Endothelial cell of umbilical vein (primary cell): ENCODE data around the gene ERBB4.

ENCODE experiments used
- EZH2 ChIP-seq: IDR thresholded peaks from 2 replicates; pipeline ENCODE4 v1.6.1; 2012; ENCODE audit warnings: borderline replicate concordance, low read depth, mild to moderate bottlenecking, moderate library complexity, low read length, inconsistent platforms; ENCODE audit not compliant: severe bottlenecking
- FOS ChIP-seq: IDR thresholded peaks from 2 replicates; pipeline ENCODE4 v1.6.1; 2011; ENCODE audit warnings: mild to moderate bottlenecking, low read length, moderate library complexity, borderline replicate concordance; ENCODE audit not compliant: insufficient read depth
- GATA2 ChIP-seq: IDR thresholded peaks from 2 replicates; pipeline ENCODE4 v1.7.0; 2011; ENCODE audit warnings: low read depth, mild to moderate bottlenecking, moderate library complexity, mixed read lengths, low read length; ENCODE audit not compliant: insufficient read length, insufficient read depth
- JUN ChIP-seq: IDR thresholded peaks from 2 replicates; pipeline ENCODE4 v1.6.1; 2011; ENCODE audit warnings: borderline replicate concordance, low read depth; ENCODE audit not compliant: insufficient read length, insufficient read depth
- MAX ChIP-seq: IDR thresholded peaks from 2 replicates; pipeline ENCODE4 v1.6.1; 2011; ENCODE audit not compliant: insufficient read depth, insufficient read length
- MYC ChIP-seq: IDR thresholded peaks from one replicate; pipeline ENCODE4 v1.6.1; 2011; ENCODE audit warnings: mild to moderate bottlenecking, low read depth, low read length
- POLR2A ChIP-seq: IDR thresholded peaks from 2 replicates; pipeline ENCODE4 v1.6.1; 2012; ENCODE audit warnings: low read depth, mild to moderate bottlenecking, control low read depth, low read length
- POLR2AphosphoS5 ChIP-seq: IDR thresholded peaks from 2 replicates; pipeline ENCODE4 v1.6.1; 2012; ENCODE audit warnings: low read depth, mild to moderate bottlenecking, control low read depth, low read length, moderate library complexity; ENCODE audit not compliant: insufficient read depth
- TF ChIP-seq, protein P1 (sequence below), 2 donors: IDR thresholded peaks; 1 replicate in 1 of 2; 2 replicates in 1 of 2; pipeline ENCODE4 v1.5.1; 2011; ENCODE audit warnings: low read length in 2 of 2, mild to moderate bottlenecking in 2 of 2, moderate library complexity in 2 of 2, control low read depth in 1 of 2, inconsistent platforms in 1 of 2, low read depth in 1 of 2; ENCODE audit not compliant: insufficient read depth in 1 of 2; ENCODE audit errors: extremely low read depth in 1 of 2

DNA sequence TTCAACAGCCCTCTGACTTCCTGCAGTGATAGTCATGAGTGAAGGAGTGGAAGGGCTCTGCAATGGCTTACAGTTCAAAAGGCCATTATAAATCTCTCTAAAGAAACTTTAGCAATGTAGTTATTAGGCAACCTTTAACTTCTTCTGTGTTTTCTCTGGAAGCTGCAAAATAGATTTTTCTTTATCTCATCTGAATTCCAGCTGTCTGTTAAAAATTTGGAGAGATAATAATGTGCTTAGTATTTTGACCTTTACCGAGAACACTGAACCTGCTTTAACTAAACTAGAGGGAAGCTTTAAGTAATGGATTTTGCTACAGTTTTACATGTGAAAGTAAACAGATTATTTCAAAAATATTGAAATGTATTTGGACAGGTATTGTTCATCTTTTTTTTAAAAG, 847.9 kb downstream of the ERBB4 start:
- TF ChIP-seq POLR2AphosphoS5 (no peak), MYC (no peak), EZH2 (no peak), MAX (no peak), JUN (no peak), POLR2A (no peak), FOS (no peak), GATA2 (no peak)
- TF ChIP-seq, protein P1, sequence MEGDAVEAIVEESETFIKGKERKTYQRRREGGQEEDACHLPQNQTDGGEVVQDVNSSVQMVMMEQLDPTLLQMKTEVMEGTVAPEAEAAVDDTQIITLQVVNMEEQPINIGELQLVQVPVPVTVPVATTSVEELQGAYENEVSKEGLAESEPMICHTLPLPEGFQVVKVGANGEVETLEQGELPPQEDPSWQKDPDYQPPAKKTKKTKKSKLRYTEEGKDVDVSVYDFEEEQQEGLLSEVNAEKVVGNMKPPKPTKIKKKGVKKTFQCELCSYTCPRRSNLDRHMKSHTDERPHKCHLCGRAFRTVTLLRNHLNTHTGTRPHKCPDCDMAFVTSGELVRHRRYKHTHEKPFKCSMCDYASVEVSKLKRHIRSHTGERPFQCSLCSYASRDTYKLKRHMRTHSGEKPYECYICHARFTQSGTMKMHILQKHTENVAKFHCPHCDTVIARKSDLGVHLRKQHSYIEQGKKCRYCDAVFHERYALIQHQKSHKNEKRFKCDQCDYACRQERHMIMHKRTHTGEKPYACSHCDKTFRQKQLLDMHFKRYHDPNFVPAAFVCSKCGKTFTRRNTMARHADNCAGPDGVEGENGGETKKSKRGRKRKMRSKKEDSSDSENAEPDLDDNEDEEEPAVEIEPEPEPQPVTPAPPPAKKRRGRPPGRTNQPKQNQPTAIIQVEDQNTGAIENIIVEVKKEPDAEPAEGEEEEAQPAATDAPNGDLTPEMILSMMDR (IDR thresholded peaks at IDR 0.05; ENCODE audit: extremely low read depth in 1 of 2, insufficient read depth in 1 of 2, low read depth in 1 of 2, low read length in 2 of 2), result no peak
